B cell (primary cell): ENCODE results near the gene ATP10A. TPM values are rescaled to one million over a fixed set of nuclear protein-coding genes. Genes with fewer than 3 reads are reported as not detected.

Experiments
- ATAC-seq: fragments of 200-7000 bp; cut with Tn5 transposase; one replicate; pipeline ENCODE4 v1.10.0; 2021; ENCODE audit warnings: low read depth, mild to moderate bottlenecking, moderate number of reproducible peaks, moderate library complexity
- CTCF ChIA-PET: fragments of 350-600 bp; sonication (Branson Sonifier 250); formaldehyde crosslinking; loops from one replicate; lab custom pipeline; 2021; ENCODE audit warnings: antibody characterized with exemption, inconsistent platforms; lab: Charles Lee
- POLR2A ChIA-PET: fragments of 350-600 bp; sonication (Branson Sonifier 250); formaldehyde crosslinking; loops from one replicate; lab custom pipeline; 2021; ENCODE audit warnings: antibody characterized with exemption; lab: Charles Lee
- DNase-seq: peaks from one replicate; pipeline ENCODE4 v3.0.0; 2013
- H2AFZ ChIP-seq: 2 replicates; pipeline ENCODE4 v1.6.1; 2012; ENCODE audit warnings: mild to moderate bottlenecking, low read depth, low read length; ENCODE audit not compliant: insufficient read depth, poor library complexity, severe bottlenecking
- H3K27ac ChIP-seq, 2 donors: 1 replicate in 1 of 2; 2 replicates in 1 of 2; pipeline ENCODE4 v1.5.1; 2012 to 2013; ENCODE audit warnings: low read length in 2 of 2, mild to moderate bottlenecking in 2 of 2, moderate library complexity in 1 of 2
- H3K27me3 ChIP-seq, 4 experiments: fragments of 200-600 bp in 1 of 4; sonication (generic) in 1 of 4; replicated peaks in 1 of 4; 1 replicate in 2 of 4; 2 replicates in 2 of 4; pipeline versions ENCODE4 v1.6.1 to v1.7.0; 2013 to 2016; ENCODE audit warnings: low read length in 3 of 4, mild to moderate bottlenecking in 2 of 4, mixed read lengths in 1 of 4, moderate library complexity in 1 of 4; ENCODE audit not compliant: insufficient read depth in 4 of 4, control insufficient read depth in 3 of 4; ENCODE audit errors: control extremely low read depth in 1 of 4
- H3K36me3 ChIP-seq, 2 experiments: replicated peaks in 1 of 2; 1 replicate in 1 of 2; 2 replicates in 1 of 2; pipeline versions ENCODE4 v1.6.1 to v1.7.1; 2013; ENCODE audit warnings: low read length in 1 of 2; ENCODE audit not compliant: insufficient read depth in 2 of 2, control insufficient read depth in 1 of 2; ENCODE audit errors: control extremely low read depth in 1 of 2, extremely low read depth in 1 of 2
- H3K4me1 ChIP-seq, 2 donors: fragments of 200-600 bp in 1 of 2; sonication (generic) in 1 of 2; 1 replicate in 1 of 2; 2 replicates in 1 of 2; pipeline versions ENCODE4 v1.5.1 to v1.6.1; 2013 to 2017; ENCODE audit warnings: low read length in 2 of 2; ENCODE audit not compliant: control insufficient read depth in 2 of 2, insufficient read depth in 2 of 2
- H3K4me2 ChIP-seq: replicated peaks from 2 replicates; pipeline ENCODE3; 2012; ENCODE audit warnings: mild to moderate bottlenecking, low read depth, low read length; ENCODE audit not compliant: poor library complexity, severe bottlenecking
- H3K4me3 ChIP-seq, 5 experiments: fragments of 200-600 bp in 1 of 5; sonication (generic) in 1 of 5; 1 replicate in 3 of 5; 2 replicates in 2 of 5; pipeline versions ENCODE4 v1.5.1 to v1.7.0; 2011 to 2016; ENCODE audit warnings: low read length in 4 of 5, mild to moderate bottlenecking in 4 of 5, low read depth in 2 of 5, control low read depth in 1 of 5, moderate library complexity in 1 of 5; ENCODE audit not compliant: insufficient read depth in 1 of 5; ENCODE audit errors: control extremely low read depth in 1 of 5, extremely low read depth in 1 of 5
- H3K79me2 ChIP-seq: fragments of 200-600 bp; sonication (generic); one replicate; pipeline ENCODE4 v1.6.0; 2016; ENCODE audit warnings: low read length; ENCODE audit not compliant: control insufficient read depth, insufficient read depth
- H3K9ac ChIP-seq: fragments of 200-600 bp; sonication (generic); 2 replicates; pipeline ENCODE4 v1.6.1; 2017; ENCODE audit warnings: mild to moderate bottlenecking, low read length, moderate library complexity
- H3K9me3 ChIP-seq, 3 donors: one replicate each; pipeline versions ENCODE4 v1.6.1 to v1.7.1; 2013; ENCODE audit warnings: low read length in 2 of 3; ENCODE audit not compliant: control insufficient read depth in 2 of 3, insufficient read depth in 1 of 3; ENCODE audit errors: control extremely low read depth in 1 of 3
- H4K20me1 ChIP-seq: 2 replicates; pipeline ENCODE4 v1.6.0; 2012; ENCODE audit warnings: mild to moderate bottlenecking, low read length; ENCODE audit not compliant: insufficient read depth, control insufficient read depth, poor library complexity, severe bottlenecking
- H3K27ac Mint-ChIP-seq: one replicate; pipeline ENCODE4 v1.8.0; 2021; ENCODE audit warnings: mixed read lengths
- H3K27me3 Mint-ChIP-seq: one replicate; pipeline ENCODE4 v1.8.0; 2021; ENCODE audit warnings: mixed read lengths
- H3K4me1 Mint-ChIP-seq: one replicate; pipeline ENCODE4 v1.8.0; 2021; ENCODE audit warnings: mixed read lengths
- H3K4me3 Mint-ChIP-seq: one replicate; pipeline ENCODE4 v1.8.0; 2021; ENCODE audit warnings: mixed read lengths
- H3K9me3 Mint-ChIP-seq: one replicate; pipeline ENCODE4 v1.8.0; 2022; ENCODE audit warnings: mixed read lengths; ENCODE audit not compliant: insufficient read depth
- EZH2 ChIP-seq: IDR thresholded peaks from 2 replicates; pipeline ENCODE4 v1.6.1; 2012; ENCODE audit warnings: borderline replicate concordance, low read depth, mild to moderate bottlenecking, moderate library complexity, low read length; ENCODE audit not compliant: insufficient read depth, poor library complexity, severe bottlenecking
- WGBS: methylation state at CpG from one replicate; pipeline ENCODE4 v1.1.5; 2013; ENCODE audit warnings: missing lambda C conversion rate; ENCODE audit not compliant: insufficient coverage; 5-methylcytosine and 5-hydroxymethylcytosine counted together
- intact Hi-C: fragments of 100-400 bp; cut with micrococcal nuclease; formaldehyde crosslinking; loops from one replicate; pipeline ENCODE4 v1.10.0; 2022
- polyA plus RNA-seq: library from polyadenylated mRNA; depleted of rRNA; stranded (reverse); fragments of >200 nt; gene quantifications from 2 replicates; pipeline ENCODE4 v1.2.3, GENCODE V29; 2012
- total RNA-seq, 2 donors: library from RNA; stranded (reverse); fragments of 120-200 nt in 1 of 2; gene quantifications; 1 replicate in 1 of 2; 2 replicates in 1 of 2; pipeline versions ENCODE4 v1.2.3 to v1.2.4, GENCODE V29; 2013 to 2022
- TF ChIP-seq, protein P1 (sequence below): fragments of 200-600 bp; IDR thresholded peaks from one replicate; pipeline ENCODE4 v1.8.0; 2022; ENCODE audit warnings: antibody characterized with exemption, mild to moderate bottlenecking

The ATP10A gene
- total and polyA plus RNA-seq, 2 donors (not counting 1 experiment from before 2014, with no cell fraction given), result 0.21 to 0.22 TPM

DNA sequence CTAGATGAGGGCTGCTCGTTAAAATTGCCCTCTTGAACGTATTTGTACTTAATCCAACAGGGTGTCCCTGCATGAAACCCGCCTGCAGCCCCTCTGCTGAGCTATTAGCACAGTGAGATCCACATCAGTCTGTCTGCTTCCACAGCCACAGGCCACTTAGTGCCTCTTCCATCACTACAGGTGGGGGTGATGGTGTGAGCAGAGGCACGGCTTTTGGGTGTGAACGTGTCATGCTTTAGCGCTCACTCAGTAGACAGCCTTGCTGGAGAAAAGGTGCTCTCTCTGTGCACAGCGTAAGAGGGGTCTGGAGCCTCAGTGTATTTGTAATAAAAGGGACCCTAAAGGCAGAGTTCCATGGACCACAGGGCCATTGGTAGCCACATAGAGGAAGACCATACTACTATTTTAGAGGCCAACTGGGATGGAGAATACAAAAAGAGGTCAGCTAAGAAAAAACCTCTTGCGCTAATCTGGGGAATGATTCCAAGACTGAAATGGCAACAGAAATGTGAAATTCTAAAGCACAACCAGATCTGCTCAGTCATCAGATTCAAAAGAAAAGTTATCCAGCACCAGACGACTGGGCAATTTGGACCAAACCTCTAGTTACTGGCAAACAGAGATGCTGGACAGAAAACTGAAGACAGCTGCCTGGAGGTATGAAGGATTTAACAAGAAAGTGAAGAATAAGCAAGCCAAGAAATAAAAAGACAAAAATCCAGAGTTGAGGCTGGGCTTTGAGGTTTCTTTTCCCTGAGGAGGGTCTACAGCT, 120.2 kb downstream of the ATP10A start:
- H4K20me1 ChIP-seq, result no peaks in the 10 kb centered on the region
- H3K36me3 ChIP-seq, result no peaks in the 10 kb centered on the region
- ATAC-seq, result no peak
- H2AFZ ChIP-seq, result no peak overlapping the region
- WGBS, result 79% methylated on average over 3 of the region's 9 CpGs
- peaks cover 0 to 4% (median 0%) of the 10 kb centered on the region in 4 experiments for H3K27me3 ChIP-seq
- Mint-ChIP-seq H3K27ac (no peak overlapping the region), H3K4me3 (no peak overlapping the region), H3K27me3 (peaks cover 42% of the 10 kb centered on the region), H3K9me3 (no peaks in the 10 kb centered on the region), H3K4me1 (peaks cover 17% of the 10 kb centered on the region)
- CTCF ChIA-PET, result interaction anchor here (0.9 kb wide), 1 partner anchor 33 kb away, joined by 3 read pairs; no protein-coding TSS in a partner anchor
- no peak overlapping the region for H3K27ac ChIP-seq
- DNase-seq, result no peak
- intact Hi-C loops, result no loop called here
- no peak overlapping the region for H3K9ac ChIP-seq
- no peak overlapping the region for H3K4me2 ChIP-seq
- H3K9me3 ChIP-seq, result peaks cover 0 to 1% (median 0%) of the 10 kb centered on the region in 3 donors
- POLR2A ChIA-PET, result no interaction called here
- TF ChIP-seq, protein P1, sequence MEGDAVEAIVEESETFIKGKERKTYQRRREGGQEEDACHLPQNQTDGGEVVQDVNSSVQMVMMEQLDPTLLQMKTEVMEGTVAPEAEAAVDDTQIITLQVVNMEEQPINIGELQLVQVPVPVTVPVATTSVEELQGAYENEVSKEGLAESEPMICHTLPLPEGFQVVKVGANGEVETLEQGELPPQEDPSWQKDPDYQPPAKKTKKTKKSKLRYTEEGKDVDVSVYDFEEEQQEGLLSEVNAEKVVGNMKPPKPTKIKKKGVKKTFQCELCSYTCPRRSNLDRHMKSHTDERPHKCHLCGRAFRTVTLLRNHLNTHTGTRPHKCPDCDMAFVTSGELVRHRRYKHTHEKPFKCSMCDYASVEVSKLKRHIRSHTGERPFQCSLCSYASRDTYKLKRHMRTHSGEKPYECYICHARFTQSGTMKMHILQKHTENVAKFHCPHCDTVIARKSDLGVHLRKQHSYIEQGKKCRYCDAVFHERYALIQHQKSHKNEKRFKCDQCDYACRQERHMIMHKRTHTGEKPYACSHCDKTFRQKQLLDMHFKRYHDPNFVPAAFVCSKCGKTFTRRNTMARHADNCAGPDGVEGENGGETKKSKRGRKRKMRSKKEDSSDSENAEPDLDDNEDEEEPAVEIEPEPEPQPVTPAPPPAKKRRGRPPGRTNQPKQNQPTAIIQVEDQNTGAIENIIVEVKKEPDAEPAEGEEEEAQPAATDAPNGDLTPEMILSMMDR, result no peak
- no peak for TF ChIP-seq EZH2
- peaks cover 18 to 21% of the 10 kb centered on the region in 2 donors for H3K4me1 ChIP-seq
- H3K79me2 ChIP-seq, result no peaks in the 10 kb centered on the region
- no peak overlapping the region for H3K4me3 ChIP-seq

DNA sequence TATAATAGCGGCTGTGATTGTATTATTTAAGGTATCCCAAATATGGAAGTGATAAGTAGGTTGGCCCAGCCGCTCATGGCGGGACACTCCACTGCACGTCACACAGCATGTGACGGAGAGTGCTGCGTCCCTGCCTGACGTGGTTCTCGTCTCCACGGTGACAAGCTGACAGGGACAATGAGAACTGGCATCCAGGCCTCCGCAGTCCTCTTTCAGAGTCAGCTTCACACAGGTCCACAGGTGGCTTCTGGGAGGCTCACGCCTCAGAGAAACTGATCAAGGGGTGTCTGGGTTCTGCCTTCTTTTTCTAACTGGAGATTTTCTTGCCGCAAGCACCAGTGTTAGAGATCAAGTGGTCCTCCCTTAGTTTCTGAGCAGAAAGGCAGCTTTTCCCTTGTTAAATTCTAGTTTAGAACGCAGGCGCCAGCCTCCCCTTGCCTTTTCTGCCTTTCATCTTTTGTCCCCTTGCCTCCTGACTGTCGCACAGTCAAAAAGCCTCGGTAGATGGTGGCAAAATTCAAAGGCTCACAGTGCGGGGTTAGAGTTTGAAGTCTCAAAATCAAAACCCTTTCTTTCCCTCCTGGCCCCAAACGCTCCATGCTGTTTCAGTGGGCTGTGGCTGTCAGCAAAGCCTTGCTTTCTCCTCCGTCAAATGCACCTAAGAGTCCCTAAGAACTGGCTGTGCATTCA, 120.9 kb downstream of the ATP10A start:
- Mint-ChIP-seq H3K4me1 (peaks cover 17% of the 10 kb centered on the region), H3K27me3 (peaks cover 48% of the 10 kb centered on the region), H3K9me3 (no peaks in the 10 kb centered on the region), H3K27ac (no peak overlapping the region), H3K4me3 (no peak overlapping the region)
- no peak for ATAC-seq
- H3K4me3 ChIP-seq, result no peak overlapping the region
- CTCF ChIA-PET, result no interaction called here
- no peak overlapping the region for H3K27ac ChIP-seq
- no peaks in the 10 kb centered on the region for H3K36me3 ChIP-seq
- no peak for TF ChIP-seq EZH2
- TF ChIP-seq, protein P1, result no peak
- H3K79me2 ChIP-seq, result no peaks in the 10 kb centered on the region
- H3K4me2 ChIP-seq, result no peak overlapping the region
- no peak overlapping the region for H3K9ac ChIP-seq
- no peak for DNase-seq
- intact Hi-C loops, result no loop called here
- H4K20me1 ChIP-seq, result no peaks in the 10 kb centered on the region
- peaks cover 18 to 21% of the 10 kb centered on the region in 2 donors for H3K4me1 ChIP-seq
- peaks cover 0 to 4% (median 0%) of the 10 kb centered on the region in 4 experiments for H3K27me3 ChIP-seq
- no peak overlapping the region for H2AFZ ChIP-seq
- POLR2A ChIA-PET, result no interaction called here
- H3K9me3 ChIP-seq, result no peaks in the 10 kb centered on the region
- WGBS, result 89% methylated on average over 16 of the region's 19 CpGs
